Renal pelvis (tissue), 4 donors: Measurements from ENCODE around the gene DCAF6. TPM values are rescaled to one million over a fixed set of nuclear protein-coding genes. Genes with fewer than 3 reads are reported as not detected.

ENCODE experiments used
- DNase-seq: peaks from one replicate; pipeline ENCODE4 v3.0.0-alpha.2; 2013
- polyA plus RNA-seq, 3 donors: library from polyadenylated mRNA; unstranded; fragments of 120-200 nt; gene quantifications; one replicate each; pipeline ENCODE4 v1.2.1, GENCODE V29; 2013; ENCODE audit not compliant: insufficient read length in 3 of 3

Gene DCAF6
- polyA plus RNA-seq, 3 donors = 80.1 to 84.9 (median 80.6) TPM

GRCh38 chr1:167955915-167956314 lies 19.4 kb downstream of the DCAF6 start:
- no peak for DNase-seq

- no peak for DNase-seq
These were observed 21.2 kb downstream of the DCAF6 start for GRCh38 chr1:167957710-167958109.

GRCh38 chr1:167964646-167965045 lies 28.2 kb downstream of the DCAF6 start:
- DNase-seq = no peak

GRCh38 chr1:167966050-167966449 lies 29.6 kb downstream of the DCAF6 start:
- no peak for DNase-seq

- no peak for DNase-seq
These were observed 32.1 kb downstream of the DCAF6 start for GRCh38 chr1:167968569-167968968.

- DNase-seq = no peak
These were observed 37.3 kb downstream of the DCAF6 start for GRCh38 chr1:167973832-167974231.

GRCh38 chr1:167974698-167975097 lies 38.2 kb downstream of the DCAF6 start:
- DNase-seq = no peak

- no peak for DNase-seq
These were observed 40.8 kb downstream of the DCAF6 start for GRCh38 chr1:167977245-167977644.

GRCh38 chr1:167981933-167982332 lies 45.5 kb downstream of the DCAF6 start:
- DNase-seq = no peak

- DNase-seq = no peak
These were observed 47.4 kb downstream of the DCAF6 start for GRCh38 chr1:167983797-167984420.

- DNase-seq = no peak
These were observed 48.5 kb downstream of the DCAF6 start for GRCh38 chr1:167984886-167985489.

GRCh38 chr1:167987174-167987573 lies 50.7 kb downstream of the DCAF6 start:
- no peak for DNase-seq

- no peak for DNase-seq
These were observed 55.1 kb downstream of the DCAF6 start for GRCh38 chr1:167991546-167991945.

- no peak for DNase-seq
These were observed 57.2 kb downstream of the DCAF6 start for GRCh38 chr1:167993720-167994119.

- no peak for DNase-seq
These were observed 58.1 kb downstream of the DCAF6 start for GRCh38 chr1:167994560-167994959.

GRCh38 chr1:167995038-167995437 lies 58.6 kb downstream of the DCAF6 start:
- no peak for DNase-seq

- DNase-seq = no peak
These were observed 59.8 kb downstream of the DCAF6 start for GRCh38 chr1:167996266-167996665.

- no peak for DNase-seq
These were observed 60.6 kb downstream of the DCAF6 start for GRCh38 chr1:167997037-167997575.

- no peak for DNase-seq
These were observed 63.4 kb downstream of the DCAF6 start for GRCh38 chr1:167999877-168000276.

GRCh38 chr1:168000656-168001055 lies 64.2 kb downstream of the DCAF6 start:
- DNase-seq = no peak

- no peak for DNase-seq
These were observed 64.7 kb downstream of the DCAF6 start for GRCh38 chr1:168001213-168001612.

- DNase-seq = no peak
These were observed 68.0 kb downstream of the DCAF6 start for GRCh38 chr1:168004531-168004930.

- DNase-seq = no peak
These were observed 69.0 kb downstream of the DCAF6 start for GRCh38 chr1:168005529-168005928.

- DNase-seq = no peak
These were observed 71.2 kb downstream of the DCAF6 start for GRCh38 chr1:168007691-168008090.
